ENCODE data around the gene IRF3.

IRF3 gene

DNA sequence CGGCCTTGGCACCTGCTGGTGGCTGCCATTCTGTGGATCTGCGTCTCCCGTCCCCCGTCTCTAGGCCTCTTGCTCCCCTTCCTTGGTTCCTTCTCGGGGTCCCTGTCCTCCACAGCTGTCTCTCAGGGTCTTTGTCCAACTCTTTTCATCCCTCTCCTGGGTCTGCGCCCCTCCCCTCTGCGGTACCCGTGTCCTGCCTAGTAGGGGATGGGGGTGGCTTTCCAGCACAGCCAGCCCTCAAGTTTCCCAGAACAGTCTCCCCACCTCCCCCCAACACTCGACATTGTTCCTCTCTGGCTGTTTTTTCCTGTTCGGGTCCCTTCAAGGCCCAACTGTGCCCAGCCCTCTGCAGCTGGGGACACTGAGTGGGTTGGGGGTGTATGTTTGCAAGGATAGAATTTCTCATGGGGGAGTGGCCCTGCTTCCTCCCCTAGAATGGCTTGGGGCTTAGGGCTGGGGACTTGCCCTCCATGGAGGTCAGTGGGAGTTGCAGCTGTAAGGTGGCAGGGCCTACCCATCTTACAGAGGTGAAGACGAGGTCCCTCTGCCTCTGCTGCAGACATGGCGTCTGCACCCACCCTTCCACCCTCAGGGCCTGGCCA, 23.0 kb upstream of the IRF3 start:
- Mint-ChIP-seq H3K27ac (peak overlapping the region; percentile 64), H3K27me3 (ENCODE audit: low read depth, poor library complexity) (no peaks in the 10 kb centered on the region), H3K9me3 (no peaks in the 10 kb centered on the region), H3K4me1 (peaks cover 71% of the 10 kb centered on the region), H3K36me3 (ENCODE audit: low read depth) (peaks cover 24% of the 10 kb centered on the region), H3K4me3 (peak overlapping the region; percentile 60)
- TF ChIP-seq, protein P1, sequence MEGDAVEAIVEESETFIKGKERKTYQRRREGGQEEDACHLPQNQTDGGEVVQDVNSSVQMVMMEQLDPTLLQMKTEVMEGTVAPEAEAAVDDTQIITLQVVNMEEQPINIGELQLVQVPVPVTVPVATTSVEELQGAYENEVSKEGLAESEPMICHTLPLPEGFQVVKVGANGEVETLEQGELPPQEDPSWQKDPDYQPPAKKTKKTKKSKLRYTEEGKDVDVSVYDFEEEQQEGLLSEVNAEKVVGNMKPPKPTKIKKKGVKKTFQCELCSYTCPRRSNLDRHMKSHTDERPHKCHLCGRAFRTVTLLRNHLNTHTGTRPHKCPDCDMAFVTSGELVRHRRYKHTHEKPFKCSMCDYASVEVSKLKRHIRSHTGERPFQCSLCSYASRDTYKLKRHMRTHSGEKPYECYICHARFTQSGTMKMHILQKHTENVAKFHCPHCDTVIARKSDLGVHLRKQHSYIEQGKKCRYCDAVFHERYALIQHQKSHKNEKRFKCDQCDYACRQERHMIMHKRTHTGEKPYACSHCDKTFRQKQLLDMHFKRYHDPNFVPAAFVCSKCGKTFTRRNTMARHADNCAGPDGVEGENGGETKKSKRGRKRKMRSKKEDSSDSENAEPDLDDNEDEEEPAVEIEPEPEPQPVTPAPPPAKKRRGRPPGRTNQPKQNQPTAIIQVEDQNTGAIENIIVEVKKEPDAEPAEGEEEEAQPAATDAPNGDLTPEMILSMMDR (IDR thresholded peaks at IDR 0.05): no peak
- no peak for DNase-seq

DNA sequence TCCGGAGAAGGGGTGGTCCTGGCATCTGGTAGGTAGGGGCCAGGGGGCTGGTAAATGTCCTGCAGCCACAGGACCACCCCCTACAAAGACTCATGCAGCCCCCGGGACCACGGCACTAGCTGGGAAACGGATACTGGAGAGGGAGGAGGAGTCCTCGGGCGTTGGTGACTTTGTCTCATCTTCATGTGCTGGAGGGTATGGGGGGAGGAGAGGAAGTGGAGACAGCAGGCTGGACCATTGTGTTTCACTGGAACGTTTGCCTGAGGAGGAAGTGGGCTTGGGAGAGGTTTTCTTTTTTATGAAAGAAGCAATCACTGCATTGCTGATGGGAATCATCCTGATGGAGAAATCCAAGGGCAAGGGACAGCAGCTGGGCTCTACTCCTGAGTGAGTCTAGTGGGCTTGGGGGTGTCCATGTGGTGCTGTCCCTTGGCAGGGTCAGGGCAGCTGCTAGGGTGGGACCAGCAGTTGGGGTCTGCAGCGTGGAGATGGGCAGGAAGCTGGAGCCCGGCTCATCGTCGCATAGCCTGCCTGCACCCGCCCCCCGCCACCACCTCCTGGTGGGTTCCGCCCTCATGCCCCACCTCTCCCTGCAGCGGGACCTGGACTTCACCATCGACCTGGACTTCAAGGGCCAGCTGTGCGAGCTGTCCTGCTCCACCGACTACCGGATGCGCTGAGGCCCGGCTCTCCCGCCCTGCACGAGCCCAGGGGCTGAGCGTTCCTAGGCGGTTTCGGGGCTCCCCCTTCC, 22.1 kb upstream of the IRF3 start:
- H3K9me3 Mint-ChIP-seq: no peaks in the 10 kb centered on the region
- peak overlapping the region; percentile 34 for H3K4me3 Mint-ChIP-seq
- H3K27me3 Mint-ChIP-seq (ENCODE audit: low read depth, poor library complexity): no peaks in the 10 kb centered on the region
- H3K4me1 Mint-ChIP-seq: peaks cover 70% of the 10 kb centered on the region
- peaks cover 31% of the 10 kb centered on the region for H3K36me3 Mint-ChIP-seq (ENCODE audit: low read depth)
- TF ChIP-seq, protein P1 (IDR thresholded peaks at IDR 0.05): no peak
- DNase-seq: peak; percentile 40
- peak overlapping the region; percentile 98 for H3K27ac Mint-ChIP-seq

DNA sequence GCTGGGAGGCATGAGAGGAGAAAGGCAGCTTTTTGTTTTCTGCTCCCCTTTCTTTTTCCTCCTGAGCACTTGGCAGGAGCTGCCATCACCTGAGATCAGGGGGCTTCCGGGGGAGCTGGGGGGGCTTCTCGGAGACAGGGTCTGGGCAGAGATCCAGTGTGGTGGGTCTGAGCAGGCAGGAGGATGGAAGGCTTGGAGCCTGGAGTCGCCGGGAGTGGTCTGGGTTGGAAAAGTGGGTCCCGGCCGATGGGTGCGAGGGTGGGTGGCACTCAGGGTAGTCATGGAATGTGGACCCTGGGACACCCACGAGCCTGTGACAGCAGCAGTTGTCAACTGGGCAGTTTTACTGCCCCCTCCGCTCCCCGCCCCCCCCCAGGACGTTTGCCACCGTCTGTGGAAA, 21.5 kb upstream of the IRF3 start:
- DNase-seq: no peak
- TF ChIP-seq, protein P1 (IDR thresholded peaks at IDR 0.05): no peak
- Mint-ChIP-seq H3K27me3 (ENCODE audit: low read depth, poor library complexity) (no peaks in the 10 kb centered on the region), H3K36me3 (ENCODE audit: low read depth) (peaks cover 37% of the 10 kb centered on the region), H3K27ac (peak overlapping the region; percentile 98), H3K9me3 (no peaks in the 10 kb centered on the region), H3K4me1 (peaks cover 64% of the 10 kb centered on the region), H3K4me3 (peak overlapping the region; percentile 18)

DNA sequence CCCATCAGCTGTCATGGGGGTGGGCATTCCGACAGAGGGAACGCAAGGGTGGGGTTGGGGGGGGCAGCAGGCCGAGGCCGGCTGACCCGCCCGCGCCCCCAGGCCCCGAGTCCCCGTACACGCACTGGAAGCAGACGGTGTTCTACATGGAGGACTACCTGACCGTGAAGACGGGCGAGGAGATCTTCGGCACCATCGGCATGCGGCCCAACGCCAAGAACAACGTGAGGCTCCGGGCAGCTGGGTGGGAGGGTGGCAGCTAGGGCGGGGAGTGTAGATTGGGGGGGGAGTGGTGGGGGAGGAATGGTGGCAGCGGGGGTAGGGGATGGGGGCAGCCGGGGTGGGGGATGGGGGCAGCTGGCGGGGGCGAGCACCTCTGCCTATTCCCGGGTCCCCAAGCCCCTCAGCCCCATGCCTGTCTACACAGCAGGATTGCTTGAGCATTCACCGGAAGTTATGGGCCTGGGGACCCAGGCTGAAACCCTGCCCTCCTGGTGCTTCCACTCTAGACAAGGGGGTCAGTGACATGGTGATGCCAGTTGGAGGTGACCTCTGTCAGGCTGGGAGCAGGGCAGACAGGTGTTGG, 20.9 kb upstream of the IRF3 start:
- peaks cover 59% of the 10 kb centered on the region for H3K4me1 Mint-ChIP-seq
- no peaks in the 10 kb centered on the region for H3K27me3 Mint-ChIP-seq (ENCODE audit: low read depth, poor library complexity)
- TF ChIP-seq, protein P1 (IDR thresholded peaks at IDR 0.05): no peak
- peaks cover 41% of the 10 kb centered on the region for H3K36me3 Mint-ChIP-seq (ENCODE audit: low read depth)
- no peak for DNase-seq
- H3K4me3 Mint-ChIP-seq: peak overlapping the region; percentile 18
- H3K27ac Mint-ChIP-seq: peak overlapping the region; percentile 98
- no peaks in the 10 kb centered on the region for H3K9me3 Mint-ChIP-seq

DNA sequence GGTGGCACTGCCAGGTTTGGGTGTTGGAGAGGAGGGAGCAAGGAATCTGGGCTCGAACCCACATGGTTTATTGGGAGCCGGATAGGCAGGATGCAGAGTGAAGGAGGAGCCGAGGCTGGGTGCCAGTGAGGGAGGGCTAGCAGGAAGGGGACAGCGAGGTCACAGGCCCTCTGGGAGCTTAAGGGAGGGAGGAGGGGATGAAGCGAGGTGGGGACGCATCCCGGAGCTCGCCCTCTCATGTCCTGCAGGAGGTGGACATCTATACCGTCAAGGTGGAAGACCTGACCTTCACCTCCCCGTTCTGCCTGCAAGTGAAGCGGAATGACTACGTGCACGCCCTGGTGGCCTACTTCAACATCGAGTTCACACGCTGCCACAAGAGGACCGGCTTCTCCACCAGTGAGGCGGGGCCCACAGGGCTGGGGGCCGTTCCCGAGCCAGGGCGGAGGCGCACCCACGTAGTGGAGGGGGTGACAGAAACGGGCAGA, 20.2 kb upstream of the IRF3 start:
- TF ChIP-seq, protein P1 (IDR thresholded peaks at IDR 0.05): no peak
- peaks cover 45% of the 10 kb centered on the region for H3K36me3 Mint-ChIP-seq (ENCODE audit: low read depth)
- DNase-seq: no peak
- no peak overlapping the region for H3K4me3 Mint-ChIP-seq
- peaks cover 55% of the 10 kb centered on the region for H3K4me1 Mint-ChIP-seq
- no peaks in the 10 kb centered on the region for H3K9me3 Mint-ChIP-seq
- H3K27ac Mint-ChIP-seq: no peak overlapping the region
- H3K27me3 Mint-ChIP-seq (ENCODE audit: low read depth, poor library complexity): no peaks in the 10 kb centered on the region
